HCT116 (cell line): Measurements from ENCODE around the gene NR1H4. TPM values are rescaled to one million over a fixed set of nuclear protein-coding genes. Genes with fewer than 3 reads are reported as not detected.

Experiments
- ATAC-seq: fragments of 200-7000 bp; cut with Tn5 transposase; 2 replicates; pipeline ENCODE4 v1.9.1; 2020; ENCODE audit warnings: mild to moderate bottlenecking, moderate library complexity
- BruUV-seq: library from RNA; stranded (reverse); fragments of 400-500 nt; replicated peaks from 2 replicates; lab custom pipeline; 2021; lab: Mats Ljungman, UMichigan
- CTCF ChIA-PET: fragments of 300-600 bp; sonication (Branson Sonifier 250); formaldehyde crosslinking; loops from one replicate; lab custom pipeline; 2021; ENCODE audit warnings: antibody characterized with exemption; lab: Charles Lee
- POLR2A ChIA-PET: fragments of 300-600, 350-600 bp; sonication (Branson Sonifier 250); formaldehyde crosslinking; loops from one replicate; lab custom pipeline; 2021; ENCODE audit warnings: antibody characterized with exemption; lab: Charles Lee
- RAD21 ChIA-PET, 2 experiments: fragments of 300-600 bp; sonication (Branson Sonifier 250); formaldehyde crosslinking; loops; one replicate each; lab custom pipeline; 2023; ENCODE audit warnings: low total read pairs in 2 of 2; ENCODE audit not compliant: uncharacterized antibody in 2 of 2, unreplicated experiment in 2 of 2, low non-redundant PET in 1 of 2; lab: Charles Lee
- DNase-seq: peaks from one replicate; pipeline ENCODE4 v3.0.0-alpha.2; 2010; ENCODE audit warnings: low read depth, low spot score
- H2AFZ ChIP-seq: fragments of 200-600 bp; shearing (Covaris generic), sonication (generic); 2 replicates; pipeline ENCODE4 v1.6.1; 2017; ENCODE audit warnings: low read depth, mixed run types, mixed read lengths, antibody characterized with exemption, low read length; ENCODE audit not compliant: poor library complexity, severe bottlenecking
- H3K27ac ChIP-seq: 2 replicates; pipeline ENCODE4 v1.5.1; 2012; ENCODE audit warnings: low read depth, low read length
- H3K27me3 ChIP-seq: fragments of 200-600 bp; sonication (generic); 2 replicates; pipeline ENCODE4 v1.6.1; 2016; ENCODE audit warnings: mixed run types, low read length, mixed read lengths; ENCODE audit not compliant: insufficient read depth
- H3K36me3 ChIP-seq, 2 experiments: fragments of 200-500 bp in 1 of 2; fragments of 200-600 bp in 1 of 2; sonication (Bioruptor generic) in 1 of 2; sonication (generic) in 1 of 2; 2 replicates each; pipeline versions ENCODE4 v1.5.1 to v1.6.1; 2014 to 2016; ENCODE audit warnings: low read length in 2 of 2, inconsistent platforms in 1 of 2, mixed read lengths in 1 of 2, mixed run types in 1 of 2; ENCODE audit not compliant: insufficient read depth in 2 of 2, control insufficient read depth in 1 of 2
- H3K4me1 ChIP-seq, 2 experiments: fragments of 200-600 bp in 1 of 2; sonication (generic) in 1 of 2; 2 replicates each; pipeline versions ENCODE4 v1.5.1 to v1.6.1; 2012 to 2017; ENCODE audit warnings: low read length in 2 of 2, inconsistent platforms in 1 of 2, mild to moderate bottlenecking in 1 of 2, mixed read lengths in 1 of 2, mixed run types in 1 of 2, moderate library complexity in 1 of 2; ENCODE audit not compliant: insufficient read depth in 2 of 2, control insufficient read depth in 1 of 2
- H3K4me2 ChIP-seq: fragments of 200-600 bp; sonication (generic); 2 replicates; pipeline ENCODE4 v1.6.1; 2017; ENCODE audit warnings: mixed run types, low read length, mixed read lengths
- H3K4me3 ChIP-seq, 2 experiments: fragments of 200-600 bp in 1 of 2; sonication (generic) in 1 of 2; replicated peaks in 1 of 2; 2 replicates each; pipeline ENCODE4 v1.5.1; 2011 to 2016; ENCODE audit warnings: low read length in 2 of 2, control low read depth in 1 of 2, low read depth in 1 of 2, mild to moderate bottlenecking in 1 of 2, mixed read lengths in 1 of 2, mixed run types in 1 of 2
- H3K79me2 ChIP-seq: fragments of 200-600 bp; sonication (generic); 2 replicates; pipeline ENCODE4 v1.6.1; 2017; ENCODE audit warnings: mild to moderate bottlenecking, mixed run types, low read length, moderate library complexity, mixed read lengths; ENCODE audit not compliant: insufficient read depth
- H3K9ac ChIP-seq: fragments of 200-600 bp; sonication (generic); 2 replicates; pipeline ENCODE4 v1.6.1; 2016; ENCODE audit warnings: low read length, mixed read lengths
- H3K9me2 ChIP-seq: fragments of 200-600 bp; sonication (generic), shearing (Covaris generic); 2 replicates; pipeline ENCODE4 v1.6.1; 2017; ENCODE audit warnings: mixed run types, mild to moderate bottlenecking, moderate library complexity; ENCODE audit not compliant: insufficient read depth
- H3K9me3 ChIP-seq, 2 experiments: fragments of 200-500 bp in 1 of 2; fragments of 200-600 bp in 1 of 2; sonication (Bioruptor generic) in 1 of 2; sonication (generic) in 1 of 2; 2 replicates each; pipeline ENCODE4 v1.6.1; 2014 to 2017; ENCODE audit warnings: low read length in 2 of 2, mixed read lengths in 2 of 2, inconsistent platforms in 1 of 2, low read depth in 1 of 2, mild to moderate bottlenecking in 1 of 2, mixed run types in 1 of 2, moderate library complexity in 1 of 2; ENCODE audit not compliant: control insufficient read depth in 1 of 2, insufficient read depth in 1 of 2
- H4K20me1 ChIP-seq: fragments of 200-600 bp; sonication (generic), shearing (Covaris generic); 2 replicates; pipeline ENCODE4 v1.6.1; 2017; ENCODE audit warnings: mixed run types, mild to moderate bottlenecking, moderate library complexity; ENCODE audit not compliant: insufficient read depth
- ELF1 ChIP-seq: IDR thresholded peaks from 2 replicates; pipeline ENCODE4 v1.6.1; 2012; ENCODE audit warnings: low read depth, borderline replicate concordance
- MAX ChIP-seq: IDR thresholded peaks from 2 replicates; pipeline ENCODE4 v1.6.1; 2012
- POLR2A ChIP-seq: IDR thresholded peaks from 2 replicates; pipeline ENCODE4 v1.7.0; 2011; ENCODE audit warnings: borderline replicate concordance; ENCODE audit not compliant: insufficient read depth, insufficient read length; ENCODE audit errors: extremely low read depth
- SRF ChIP-seq: IDR thresholded peaks from 2 replicates; pipeline ENCODE4 v1.6.1; 2012; ENCODE audit warnings: low read depth
- TCF7L2 ChIP-seq: IDR thresholded peaks from 2 replicates; pipeline ENCODE4 v1.7.0; 2011; ENCODE audit warnings: borderline replicate concordance, inconsistent platforms; ENCODE audit not compliant: insufficient read depth, insufficient read length; ENCODE audit errors: extremely low read depth
- YY1 ChIP-seq: IDR thresholded peaks from 2 replicates; pipeline ENCODE4 v1.6.1; 2011; ENCODE audit warnings: low read length, low read depth, moderate library complexity, mild to moderate bottlenecking; ENCODE audit not compliant: insufficient replicate concordance; ENCODE audit errors: extremely low read depth
- ZFX ChIP-seq: fragments of 450-650 bp; IDR thresholded peaks from 2 replicates; pipeline ENCODE4 v1.6.1; 2017
- ZNF274 ChIP-seq: fragments of 200-500 bp; sonication (Bioruptor generic); IDR thresholded peaks from 2 replicates; pipeline ENCODE4 v1.6.1; 2014; ENCODE audit warnings: mild to moderate bottlenecking, low read depth, low read length, inconsistent platforms
- intact Hi-C: fragments of 100-400 bp; cut with micrococcal nuclease; formaldehyde crosslinking; loops from 2 replicates; pipeline ENCODE4 v1.10.0; 2022
- total RNA-seq: library from RNA; stranded (reverse); gene quantifications from one replicate; pipeline ENCODE4 v1.2.1, GENCODE V29; 2021; ENCODE audit not compliant: unreplicated experiment
- TF ChIP-seq, protein P1 (sequence below): IDR thresholded peaks from 2 replicates; pipeline ENCODE4 v1.6.1; 2012; ENCODE audit warnings: low read depth
- TF ChIP-seq, protein P2 (sequence below): IDR thresholded peaks from 2 replicates; pipeline ENCODE4 v1.6.1; 2011; ENCODE audit warnings: mild to moderate bottlenecking, low read length, moderate library complexity; ENCODE audit not compliant: insufficient replicate concordance; ENCODE audit errors: extremely low read depth

Gene NR1H4
- total RNA-seq, 1 experiment from 2014 or later: not detected

DNA sequence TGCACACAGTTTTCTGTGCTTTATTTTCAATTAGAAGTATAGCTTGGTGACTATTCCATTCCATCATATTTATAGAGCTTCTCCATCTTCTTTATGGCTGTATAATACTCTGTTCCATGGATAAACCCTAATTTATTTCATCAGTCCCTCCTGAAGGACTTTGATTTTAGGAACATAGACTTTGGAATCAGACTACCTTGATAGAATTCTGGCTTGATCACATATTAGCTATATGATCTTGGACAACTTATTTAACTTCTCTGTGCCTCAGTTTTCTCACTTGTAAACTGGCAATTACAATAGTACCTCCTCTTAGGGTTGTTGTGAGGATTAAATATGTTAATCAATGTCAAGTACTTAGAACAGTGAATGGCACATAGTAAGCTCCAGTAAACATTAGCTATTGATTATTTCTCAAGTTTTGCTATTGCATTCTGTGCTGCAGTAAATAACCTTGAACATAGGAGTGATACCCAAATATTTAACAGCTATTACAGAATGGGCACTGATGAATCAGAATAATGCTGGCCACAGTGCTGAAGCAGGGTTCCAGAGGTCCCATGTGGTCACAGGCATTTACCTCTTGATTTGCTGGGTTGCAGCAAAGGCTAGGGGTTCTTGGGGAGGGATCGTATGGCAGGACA lies 12.2 kb upstream of the NR1H4 start (continued):
- TF ChIP-seq, protein P1, sequence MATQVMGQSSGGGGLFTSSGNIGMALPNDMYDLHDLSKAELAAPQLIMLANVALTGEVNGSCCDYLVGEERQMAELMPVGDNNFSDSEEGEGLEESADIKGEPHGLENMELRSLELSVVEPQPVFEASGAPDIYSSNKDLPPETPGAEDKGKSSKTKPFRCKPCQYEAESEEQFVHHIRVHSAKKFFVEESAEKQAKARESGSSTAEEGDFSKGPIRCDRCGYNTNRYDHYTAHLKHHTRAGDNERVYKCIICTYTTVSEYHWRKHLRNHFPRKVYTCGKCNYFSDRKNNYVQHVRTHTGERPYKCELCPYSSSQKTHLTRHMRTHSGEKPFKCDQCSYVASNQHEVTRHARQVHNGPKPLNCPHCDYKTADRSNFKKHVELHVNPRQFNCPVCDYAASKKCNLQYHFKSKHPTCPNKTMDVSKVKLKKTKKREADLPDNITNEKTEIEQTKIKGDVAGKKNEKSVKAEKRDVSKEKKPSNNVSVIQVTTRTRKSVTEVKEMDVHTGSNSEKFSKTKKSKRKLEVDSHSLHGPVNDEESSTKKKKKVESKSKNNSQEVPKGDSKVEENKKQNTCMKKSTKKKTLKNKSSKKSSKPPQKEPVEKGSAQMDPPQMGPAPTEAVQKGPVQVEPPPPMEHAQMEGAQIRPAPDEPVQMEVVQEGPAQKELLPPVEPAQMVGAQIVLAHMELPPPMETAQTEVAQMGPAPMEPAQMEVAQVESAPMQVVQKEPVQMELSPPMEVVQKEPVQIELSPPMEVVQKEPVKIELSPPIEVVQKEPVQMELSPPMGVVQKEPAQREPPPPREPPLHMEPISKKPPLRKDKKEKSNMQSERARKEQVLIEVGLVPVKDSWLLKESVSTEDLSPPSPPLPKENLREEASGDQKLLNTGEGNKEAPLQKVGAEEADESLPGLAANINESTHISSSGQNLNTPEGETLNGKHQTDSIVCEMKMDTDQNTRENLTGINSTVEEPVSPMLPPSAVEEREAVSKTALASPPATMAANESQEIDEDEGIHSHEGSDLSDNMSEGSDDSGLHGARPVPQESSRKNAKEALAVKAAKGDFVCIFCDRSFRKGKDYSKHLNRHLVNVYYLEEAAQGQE: no peak

- H3K36me3 ChIP-seq: no peaks in the 10 kb centered on the region
- 0 out of 2 replicates have a peak, but pooled peaks cover 4% of the 10 kb centered on the region for H3K27me3 ChIP-seq
- no peaks in the 10 kb centered on the region for H3K9me3 ChIP-seq
- no peaks in the 10 kb centered on the region for H3K4me1 ChIP-seq
- DNase-seq: no peak
- H3K9me2 ChIP-seq: no peaks in the 10 kb centered on the region
- H3K4me2 ChIP-seq: no peak overlapping the region
- no peak overlapping the region for H3K4me3 ChIP-seq
- BruUV-seq: no TSS peak
- intact Hi-C loops: no loop called here
- no peaks in the 10 kb centered on the region for H3K79me2 ChIP-seq
- H2AFZ ChIP-seq: no peak overlapping the region
- no peak overlapping the region for H3K9ac ChIP-seq
- ChIA-PET CTCF (no interaction called here), RAD21 (no interaction called here), POLR2A (no interaction called here)
- ATAC-seq: no peak
- no peaks in the 10 kb centered on the region for H4K20me1 ChIP-seq
- H3K27ac ChIP-seq: no peak overlapping the region
- TF ChIP-seq ELF1: no peak
- TF ChIP-seq TCF7L2: no peak
- no peak for TF ChIP-seq POLR2A
- no peak for TF ChIP-seq MAX
- TF ChIP-seq, protein P2, sequence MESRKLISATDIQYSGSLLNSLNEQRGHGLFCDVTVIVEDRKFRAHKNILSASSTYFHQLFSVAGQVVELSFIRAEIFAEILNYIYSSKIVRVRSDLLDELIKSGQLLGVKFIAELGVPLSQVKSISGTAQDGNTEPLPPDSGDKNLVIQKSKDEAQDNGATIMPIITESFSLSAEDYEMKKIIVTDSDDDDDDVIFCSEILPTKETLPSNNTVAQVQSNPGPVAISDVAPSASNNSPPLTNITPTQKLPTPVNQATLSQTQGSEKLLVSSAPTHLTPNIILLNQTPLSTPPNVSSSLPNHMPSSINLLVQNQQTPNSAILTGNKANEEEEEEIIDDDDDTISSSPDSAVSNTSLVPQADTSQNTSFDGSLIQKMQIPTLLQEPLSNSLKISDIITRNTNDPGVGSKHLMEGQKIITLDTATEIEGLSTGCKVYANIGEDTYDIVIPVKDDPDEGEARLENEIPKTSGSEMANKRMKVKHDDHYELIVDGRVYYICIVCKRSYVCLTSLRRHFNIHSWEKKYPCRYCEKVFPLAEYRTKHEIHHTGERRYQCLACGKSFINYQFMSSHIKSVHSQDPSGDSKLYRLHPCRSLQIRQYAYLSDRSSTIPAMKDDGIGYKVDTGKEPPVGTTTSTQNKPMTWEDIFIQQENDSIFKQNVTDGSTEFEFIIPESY: no peak
- no peak for TF ChIP-seq ZNF274
- no peak for TF ChIP-seq SRF
- TF ChIP-seq ZFX: no peak
- no peak for TF ChIP-seq YY1
Measured at GRCh38 chr12:100463661-100464060, 10.0 kb upstream of the NR1H4 start.
